ENCODE data around the gene DYTN. TPM values are rescaled to one million over a fixed set of nuclear protein-coding genes. Genes with fewer than 3 reads are reported as not detected.

DYTN gene
- total RNA-seq, 2 donors from 2014 or later: not detected

DNA sequence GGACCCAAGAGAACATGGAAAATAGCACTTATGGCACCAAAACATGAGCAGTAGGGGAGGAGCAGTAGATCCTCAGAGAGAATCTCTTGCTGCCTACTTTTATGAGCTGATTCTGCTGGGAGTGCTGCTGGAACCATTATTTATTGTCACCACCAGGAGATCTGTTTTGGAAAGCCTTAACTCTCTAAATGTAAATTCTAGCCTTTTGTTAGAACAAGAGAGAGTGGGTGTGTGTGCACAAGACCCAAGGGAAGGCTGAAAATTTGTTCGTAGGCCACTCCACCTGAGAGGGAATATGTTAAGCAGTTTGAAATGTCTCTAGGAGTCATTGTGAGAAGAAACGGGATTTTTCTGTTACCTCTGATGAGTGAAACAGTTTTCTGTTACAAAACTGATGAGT is 92.1 kb downstream of the DYTN start:
- intact Hi-C loops (cut with DNase I): no loop called here

DNA sequence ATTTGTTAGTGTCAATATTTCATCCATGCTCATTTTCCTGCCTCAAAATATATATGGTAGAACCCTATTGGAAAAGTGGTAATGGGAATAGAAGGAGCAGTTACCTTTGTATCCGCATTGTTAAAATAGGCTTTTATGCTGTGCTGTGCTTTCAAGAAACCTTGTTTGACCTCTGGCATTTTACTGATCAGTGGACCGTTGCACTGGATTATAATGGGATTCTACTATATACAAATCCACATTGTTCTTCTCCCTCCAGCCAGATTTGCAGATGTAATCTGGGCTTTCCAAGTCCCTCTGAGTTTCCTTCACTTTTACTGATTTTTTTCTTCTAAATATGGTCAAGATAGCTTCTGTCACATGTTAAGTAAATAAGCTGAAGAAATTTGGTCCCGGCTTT is 99.2 kb downstream of the DYTN start:
- no peak for DNase-seq (ENCODE audit: low spot score)
- intact Hi-C loops (cut with DNase I): no loop called here

More for the DNA sequence above, 92.1 kb downstream of the DYTN start:
- no peak for DNase-seq (ENCODE audit: low spot score)

DNA sequence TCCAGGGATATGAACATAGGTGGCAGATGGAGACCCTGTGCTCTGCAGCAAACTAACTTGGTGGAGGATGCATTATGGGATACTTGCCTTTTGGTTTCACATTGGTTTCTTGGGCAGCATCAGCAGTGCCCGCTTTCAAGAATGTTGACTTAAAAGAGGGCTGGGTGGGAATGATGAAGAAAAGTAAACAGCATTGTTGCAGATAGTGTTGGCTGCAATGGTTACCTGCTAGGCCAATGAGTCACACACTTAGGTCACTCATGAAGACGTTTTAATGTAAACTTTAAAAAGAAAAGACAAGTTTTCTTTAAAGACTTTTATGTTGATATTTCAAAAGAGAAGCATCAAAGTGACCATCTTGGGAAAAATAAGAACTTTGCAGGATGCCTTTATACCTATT is 102.0 kb downstream of the DYTN start:
- intact Hi-C loops (cut with DNase I): no loop called here
- DNase-seq (ENCODE audit: low spot score): no peak

DNA sequence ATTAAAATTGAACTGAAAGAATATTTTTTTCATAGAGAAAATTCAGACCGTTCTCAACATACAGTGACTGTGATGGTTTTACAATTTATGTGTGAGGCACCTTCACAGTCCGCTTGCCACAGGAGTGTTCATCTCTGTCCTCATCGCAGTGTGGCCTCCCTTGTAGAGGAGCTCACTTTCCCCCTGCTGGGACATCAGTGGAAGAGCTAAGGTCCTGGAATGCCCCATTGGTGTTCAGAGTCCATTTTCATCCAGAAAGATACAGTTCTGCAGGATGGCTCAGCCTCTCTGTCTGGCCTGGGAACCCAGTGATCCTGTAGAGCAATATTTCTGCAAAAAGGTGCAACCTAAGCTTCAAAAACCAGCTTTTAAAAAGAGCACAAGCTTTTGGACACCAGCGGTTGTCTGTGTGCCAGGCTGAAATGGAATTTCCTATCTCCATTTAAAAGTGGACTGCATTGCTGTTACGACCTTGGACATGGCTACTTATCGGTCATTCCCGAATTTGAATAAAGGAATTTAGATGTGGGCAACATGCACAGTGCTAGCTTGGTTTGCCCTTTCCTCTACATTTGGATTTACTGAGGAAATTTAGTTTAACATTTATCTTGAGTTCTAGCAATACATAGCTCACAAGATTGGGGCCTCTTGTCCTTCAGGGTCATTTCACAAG is 102.6 kb downstream of the DYTN start:
- DNase-seq (ENCODE audit: low spot score): no peak
- intact Hi-C loops (cut with DNase I): no loop called here

DNA sequence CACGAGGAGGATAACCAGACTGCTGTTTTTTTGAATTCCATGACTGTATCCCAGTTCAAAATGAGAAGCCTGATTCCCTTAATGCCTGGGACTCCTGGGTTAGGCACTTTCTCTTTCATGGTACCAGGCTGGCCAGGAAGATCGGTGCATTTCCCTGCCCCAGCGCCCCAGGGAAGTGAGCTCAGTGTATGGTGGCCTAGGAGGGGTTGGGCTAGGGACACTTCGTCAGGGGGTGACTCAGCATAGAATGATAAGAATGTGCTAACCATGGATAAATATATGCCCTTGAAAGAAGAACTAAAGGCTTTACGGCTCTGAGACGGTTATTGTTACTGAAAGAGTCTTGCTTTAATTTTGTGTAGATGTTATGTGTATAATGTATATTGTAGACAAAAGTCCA is 103.4 kb downstream of the DYTN start:
- no peak for DNase-seq (ENCODE audit: low spot score)

DNA sequence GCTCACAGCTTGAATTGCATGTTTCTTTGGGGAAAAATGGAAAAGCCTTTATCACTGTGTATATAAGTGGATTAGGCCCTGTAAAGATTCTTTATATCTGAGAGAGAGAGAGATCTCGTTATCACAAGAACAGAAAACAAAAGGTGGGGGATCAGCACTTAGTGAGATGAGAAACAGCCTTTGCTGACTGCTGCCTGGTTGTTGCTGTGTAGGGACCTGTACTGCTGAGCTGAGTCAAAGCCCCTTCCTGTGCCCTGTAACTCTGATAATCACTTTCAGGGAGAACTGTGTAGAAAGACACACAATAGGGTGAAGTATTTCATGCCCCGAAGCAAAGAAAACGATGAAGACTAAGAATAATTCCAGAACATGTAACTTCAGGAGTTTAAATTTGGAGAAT is 106.5 kb downstream of the DYTN start:
- DNase-seq (ENCODE audit: low spot score): no peak
- intact Hi-C loops (cut with DNase I): no loop called here

More for the DNA sequence above, 103.4 kb downstream of the DYTN start:
- intact Hi-C loops (cut with DNase I): no loop called here

DNA sequence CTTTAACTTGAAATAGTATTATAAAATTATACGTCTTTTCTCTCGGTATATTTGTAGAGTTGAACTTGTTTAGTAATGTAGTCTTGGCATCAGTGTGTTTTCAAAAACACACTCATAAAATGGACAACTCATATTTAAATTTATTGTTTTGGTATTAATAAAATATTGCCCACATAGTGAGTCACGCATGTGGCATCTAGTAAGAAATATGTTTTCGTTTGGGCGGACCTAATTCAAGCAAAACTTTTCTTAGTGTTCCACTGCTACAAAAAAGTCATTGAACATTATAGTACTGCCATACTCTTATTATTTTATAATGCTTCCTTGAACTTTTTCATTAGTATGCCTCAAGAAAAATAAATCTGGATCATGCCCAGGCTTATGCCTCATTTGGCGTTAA is 107.0 kb downstream of the DYTN start:
- intact Hi-C loops (cut with DNase I): no loop called here
- no peak for DNase-seq (ENCODE audit: low spot score)

DNA sequence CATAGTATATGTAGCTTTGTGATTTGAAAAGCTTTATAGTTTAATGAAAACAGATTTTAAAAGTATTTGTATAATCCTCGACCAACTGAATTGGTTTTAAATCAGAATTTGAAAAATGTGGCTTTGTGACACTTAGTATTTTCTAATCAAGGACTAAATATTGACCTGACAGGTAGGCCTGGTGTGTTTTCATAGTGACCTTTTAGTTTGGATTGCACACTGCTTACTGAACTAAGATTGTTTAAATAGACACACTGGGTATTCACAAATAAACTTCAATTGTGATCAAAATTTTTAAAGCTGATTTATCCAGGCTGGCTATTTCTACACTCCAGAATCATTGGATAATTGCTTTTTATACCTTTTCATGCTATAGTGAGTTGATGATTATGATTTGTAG is 107.7 kb downstream of the DYTN start:
- DNase-seq (ENCODE audit: low spot score): no peak
- intact Hi-C loops (cut with DNase I): no loop called here

DNA sequence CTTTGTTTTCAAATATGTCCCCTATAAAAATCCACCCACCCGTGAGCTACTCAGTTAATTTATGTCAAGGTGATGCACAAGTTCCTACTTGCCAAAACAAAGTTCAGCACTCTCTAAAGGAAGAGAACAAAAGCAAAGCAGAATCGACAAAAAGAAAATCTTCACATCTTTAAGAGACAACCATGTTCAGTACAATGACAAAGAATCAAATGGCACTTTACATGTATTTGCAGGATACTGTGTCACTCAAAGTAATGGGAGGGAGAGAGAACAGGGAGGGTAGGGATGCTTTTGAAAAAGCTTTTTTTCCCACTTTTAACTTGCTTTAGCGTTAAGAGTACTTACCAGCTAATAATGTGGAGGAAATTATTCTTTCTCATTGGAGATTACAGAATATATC is 115.0 kb downstream of the DYTN start:
- intact Hi-C loops (cut with DNase I): no loop called here
- DNase-seq (ENCODE audit: low spot score): no peak

Other genes with a start within 250 kb of the DYTN start
- gene FAM237A, start 75.9 kb downstream of the DYTN start, total RNA-seq: not detected
- 1 to 10 TPM in 1 of 2 donors, under 1 TPM in 1; 0.57 to 1.8 TPM for gene MDH1B, start 46.9 kb upstream of the DYTN start, total RNA-seq
- 10 to 100 TPM; 21.6 to 21.7 TPM for gene FASTKD2, start 47.2 kb upstream of the DYTN start, total RNA-seq
- under 1 TPM; 0.24 to 0.32 TPM for gene CPO, start 221.1 kb upstream of the DYTN start, total RNA-seq